Measurements from ENCODE around the gene CD44. TPM values are rescaled to one million over a fixed set of nuclear protein-coding genes. Genes with fewer than 3 reads are reported as not detected.

The CD44 gene
- total and polyA plus RNA-seq, 4 donors = 4.1 to 26.9 (median 14.6) TPM

DNA sequence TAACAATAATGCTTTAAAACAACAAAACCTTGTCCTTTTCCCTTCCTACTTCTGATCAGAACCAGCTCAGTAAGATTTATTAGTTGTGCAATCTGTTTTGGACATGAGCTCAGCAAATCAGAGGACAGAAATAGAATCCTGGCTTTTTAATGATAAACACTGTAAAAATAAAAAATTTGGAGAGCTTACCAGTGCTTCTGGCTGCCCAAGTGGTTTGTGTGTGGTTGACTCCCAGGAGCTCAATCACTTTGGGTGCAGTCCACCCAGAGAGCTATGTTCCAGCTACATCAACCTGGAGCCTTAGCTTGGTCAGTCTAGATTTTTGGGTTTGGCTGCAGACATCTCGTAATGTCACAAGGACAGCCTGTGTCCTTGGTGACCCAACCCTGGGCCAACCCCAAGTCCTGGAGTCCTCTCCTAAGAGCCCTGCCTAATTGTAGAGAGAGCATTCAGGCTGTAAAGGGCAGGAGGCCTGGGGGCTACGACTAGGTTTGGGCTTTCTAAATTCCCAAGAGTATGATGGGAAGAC, 28.5 kb downstream of the CD44 start:
- Histone ChIP-seq H3K36me3 (ENCODE audit: control insufficient read depth in 4 of 4, insufficient read depth in 3 of 4, low read depth in 1 of 4, low read length in 3 of 4) (no peaks in the 10 kb centered on the region), H3K4me3 (ENCODE audit: low read depth in 1 of 3, low read length in 3 of 3) (no peak overlapping the region), H3K27me3 (ENCODE audit: control insufficient read depth in 4 of 4, insufficient read depth in 4 of 4, low read length in 3 of 4) (no peaks in the 10 kb centered on the region), H3K4me1 (ENCODE audit: control insufficient read depth in 4 of 4, insufficient read depth in 4 of 4, low read length in 3 of 4) (no peaks in the 10 kb centered on the region), H3K9ac (ENCODE audit: low read depth in 1 of 2, low read length in 2 of 2) (no peak overlapping the region), H3K27ac (ENCODE audit: low read depth in 1 of 2, low read length in 2 of 2) (peak overlapping the region; percentile 22 to 49), H3K9me3 (ENCODE audit: control insufficient read depth in 4 of 4, low read length in 3 of 4) (no peaks in the 10 kb centered on the region)
- WGBS = 89% methylated on average over 2 of the region's 2 CpGs
- TF ChIP-seq GABPA (IDR thresholded peaks at IDR 0.05 in 1 of 2, conservative IDR thresholded peaks at IDR 0.05 in 1 of 2) (no peak), RXRA (IDR thresholded peaks at IDR 0.05) (no peak), FOXA2 (IDR thresholded peaks at IDR 0.05) (no peak), YY1 (IDR thresholded peaks at IDR 0.05) (no peak), HNF4G (IDR thresholded peaks at IDR 0.05) (no peak)
- TF ChIP-seq, protein P1, sequence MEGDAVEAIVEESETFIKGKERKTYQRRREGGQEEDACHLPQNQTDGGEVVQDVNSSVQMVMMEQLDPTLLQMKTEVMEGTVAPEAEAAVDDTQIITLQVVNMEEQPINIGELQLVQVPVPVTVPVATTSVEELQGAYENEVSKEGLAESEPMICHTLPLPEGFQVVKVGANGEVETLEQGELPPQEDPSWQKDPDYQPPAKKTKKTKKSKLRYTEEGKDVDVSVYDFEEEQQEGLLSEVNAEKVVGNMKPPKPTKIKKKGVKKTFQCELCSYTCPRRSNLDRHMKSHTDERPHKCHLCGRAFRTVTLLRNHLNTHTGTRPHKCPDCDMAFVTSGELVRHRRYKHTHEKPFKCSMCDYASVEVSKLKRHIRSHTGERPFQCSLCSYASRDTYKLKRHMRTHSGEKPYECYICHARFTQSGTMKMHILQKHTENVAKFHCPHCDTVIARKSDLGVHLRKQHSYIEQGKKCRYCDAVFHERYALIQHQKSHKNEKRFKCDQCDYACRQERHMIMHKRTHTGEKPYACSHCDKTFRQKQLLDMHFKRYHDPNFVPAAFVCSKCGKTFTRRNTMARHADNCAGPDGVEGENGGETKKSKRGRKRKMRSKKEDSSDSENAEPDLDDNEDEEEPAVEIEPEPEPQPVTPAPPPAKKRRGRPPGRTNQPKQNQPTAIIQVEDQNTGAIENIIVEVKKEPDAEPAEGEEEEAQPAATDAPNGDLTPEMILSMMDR (IDR thresholded peaks at IDR 0.05; ENCODE audit: low read depth, low read length, missing input control) = no peak
- TF ChIP-seq, protein P2, sequence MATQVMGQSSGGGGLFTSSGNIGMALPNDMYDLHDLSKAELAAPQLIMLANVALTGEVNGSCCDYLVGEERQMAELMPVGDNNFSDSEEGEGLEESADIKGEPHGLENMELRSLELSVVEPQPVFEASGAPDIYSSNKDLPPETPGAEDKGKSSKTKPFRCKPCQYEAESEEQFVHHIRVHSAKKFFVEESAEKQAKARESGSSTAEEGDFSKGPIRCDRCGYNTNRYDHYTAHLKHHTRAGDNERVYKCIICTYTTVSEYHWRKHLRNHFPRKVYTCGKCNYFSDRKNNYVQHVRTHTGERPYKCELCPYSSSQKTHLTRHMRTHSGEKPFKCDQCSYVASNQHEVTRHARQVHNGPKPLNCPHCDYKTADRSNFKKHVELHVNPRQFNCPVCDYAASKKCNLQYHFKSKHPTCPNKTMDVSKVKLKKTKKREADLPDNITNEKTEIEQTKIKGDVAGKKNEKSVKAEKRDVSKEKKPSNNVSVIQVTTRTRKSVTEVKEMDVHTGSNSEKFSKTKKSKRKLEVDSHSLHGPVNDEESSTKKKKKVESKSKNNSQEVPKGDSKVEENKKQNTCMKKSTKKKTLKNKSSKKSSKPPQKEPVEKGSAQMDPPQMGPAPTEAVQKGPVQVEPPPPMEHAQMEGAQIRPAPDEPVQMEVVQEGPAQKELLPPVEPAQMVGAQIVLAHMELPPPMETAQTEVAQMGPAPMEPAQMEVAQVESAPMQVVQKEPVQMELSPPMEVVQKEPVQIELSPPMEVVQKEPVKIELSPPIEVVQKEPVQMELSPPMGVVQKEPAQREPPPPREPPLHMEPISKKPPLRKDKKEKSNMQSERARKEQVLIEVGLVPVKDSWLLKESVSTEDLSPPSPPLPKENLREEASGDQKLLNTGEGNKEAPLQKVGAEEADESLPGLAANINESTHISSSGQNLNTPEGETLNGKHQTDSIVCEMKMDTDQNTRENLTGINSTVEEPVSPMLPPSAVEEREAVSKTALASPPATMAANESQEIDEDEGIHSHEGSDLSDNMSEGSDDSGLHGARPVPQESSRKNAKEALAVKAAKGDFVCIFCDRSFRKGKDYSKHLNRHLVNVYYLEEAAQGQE (IDR thresholded peaks at IDR 0.05) = no peak
- no peak for DNase-seq (ENCODE audit: low spot score)

DNA sequence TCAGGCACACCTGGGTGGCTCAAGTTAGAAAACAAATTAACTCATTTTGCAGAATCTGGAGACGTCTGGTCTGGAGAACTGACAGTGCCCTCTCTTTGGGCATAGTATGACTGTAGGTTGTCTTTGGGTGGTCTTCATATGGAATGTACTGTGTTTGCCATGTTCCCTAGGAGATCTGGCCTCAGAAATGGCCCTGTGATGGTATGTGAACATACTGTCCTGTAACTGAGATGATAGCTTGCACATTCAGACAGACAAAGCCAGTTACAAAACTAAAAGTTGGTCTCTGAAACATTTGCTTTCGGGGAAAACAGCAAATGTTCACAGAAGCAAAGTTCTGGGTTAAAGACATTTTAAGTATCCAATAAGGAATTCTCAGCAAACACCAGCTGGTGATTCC, 29.7 kb downstream of the CD44 start:
- 87% methylated on average over 2 of the region's 2 CpGs for WGBS
- Histone ChIP-seq H3K4me3 (ENCODE audit: low read depth in 1 of 3, low read length in 3 of 3) (no peak overlapping the region), H3K27ac (ENCODE audit: low read depth in 1 of 2, low read length in 2 of 2) (no peak overlapping the region), H3K27me3 (ENCODE audit: control insufficient read depth in 4 of 4, insufficient read depth in 4 of 4, low read length in 3 of 4) (no peaks in the 10 kb centered on the region), H3K9me3 (ENCODE audit: control insufficient read depth in 4 of 4, low read length in 3 of 4) (no peaks in the 10 kb centered on the region), H3K36me3 (ENCODE audit: control insufficient read depth in 4 of 4, insufficient read depth in 3 of 4, low read depth in 1 of 4, low read length in 3 of 4) (no peaks in the 10 kb centered on the region), H3K4me1 (ENCODE audit: control insufficient read depth in 4 of 4, insufficient read depth in 4 of 4, low read length in 3 of 4) (peaks cover 0 to 7% (median 5%) of the 10 kb centered on the region in 4 donors), H3K9ac (ENCODE audit: low read depth in 1 of 2, low read length in 2 of 2) (no peak overlapping the region)
- no peak for TF ChIP-seq FOXA2 (IDR thresholded peaks at IDR 0.05)
- TF ChIP-seq, protein P2 (IDR thresholded peaks at IDR 0.05) = no peak
- TF ChIP-seq, protein P3, sequence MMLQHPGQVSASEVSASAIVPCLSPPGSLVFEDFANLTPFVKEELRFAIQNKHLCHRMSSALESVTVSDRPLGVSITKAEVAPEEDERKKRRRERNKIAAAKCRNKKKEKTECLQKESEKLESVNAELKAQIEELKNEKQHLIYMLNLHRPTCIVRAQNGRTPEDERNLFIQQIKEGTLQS (IDR thresholded peaks at IDR 0.05) = no peak
- no peak for TF ChIP-seq HNF4G (IDR thresholded peaks at IDR 0.05)
- no peak for DNase-seq (ENCODE audit: low spot score)
